HuH-7 (cell line): ENCODE results near the gene SEL1L3.
"Not testable (repeated sequence)": the region's sequence is repeated elsewhere in the genome, so short reads cannot be mapped to it uniquely, and the experiment has no call there.

Source experiments
- DNase-seq: peaks from one replicate; pipeline ENCODE4 v3.0.0; 2011; ENCODE audit warnings: low spot score

SEL1L3 gene

GRCh38 chr4:25879587-25879986 lies 16.8 kb upstream of the SEL1L3 start:
- no peak for DNase-seq

- DNase-seq: no peak
These were observed 16.4 kb upstream of the SEL1L3 start for GRCh38 chr4:25879091-25879584.

- DNase-seq: no peak
These were observed 15.9 kb upstream of the SEL1L3 start for GRCh38 chr4:25878676-25879075.

GRCh38 chr4:25875281-25875745 lies 12.5 kb upstream of the SEL1L3 start:
- no peak for DNase-seq

- no peak for DNase-seq
These were observed 11.9 kb upstream of the SEL1L3 start for GRCh38 chr4:25874655-25875054.

- no peak for DNase-seq
These were observed 10.9 kb upstream of the SEL1L3 start for GRCh38 chr4:25873632-25874129.

GRCh38 chr4:25872851-25873631 lies 10.3 kb upstream of the SEL1L3 start:
- no peak for DNase-seq

GRCh38 chr4:25870081-25870480 lies 7.3 kb upstream of the SEL1L3 start:
- DNase-seq: no peak

GRCh38 chr4:25867781-25868294 lies 5.0 kb upstream of the SEL1L3 start:
- DNase-seq: no peak

GRCh38 chr4:25866401-25866800 lies 3.6 kb upstream of the SEL1L3 start:
- DNase-seq: not testable (repeated sequence)

GRCh38 chr4:25865586-25865985 lies 2.8 kb upstream of the SEL1L3 start:
- DNase-seq: peak; percentile 81

- DNase-seq: no peak
These were observed 1.1 kb upstream of the SEL1L3 start for GRCh38 chr4:25863831-25864418.

GRCh38 chr4:25863347-25863784 lies 578 bp upstream of the SEL1L3 start:
- DNase-seq: peak; percentile 81

- peak; percentile 66 for DNase-seq
These were observed 807 bp downstream of the SEL1L3 start for GRCh38 chr4:25861951-25862410.

- no peak for DNase-seq
These were observed 1.4 kb downstream of the SEL1L3 start for GRCh38 chr4:25861280-25861950.

- no peak for DNase-seq
These were observed 2.1 kb downstream of the SEL1L3 start for GRCh38 chr4:25860586-25861279.

GRCh38 chr4:25859429-25860148 lies 3.2 kb downstream of the SEL1L3 start:
- no peak for DNase-seq

- DNase-seq: no peak
These were observed 4.9 kb downstream of the SEL1L3 start for GRCh38 chr4:25857851-25858400.

GRCh38 chr4:25857403-25857802 lies 5.4 kb downstream of the SEL1L3 start:
- no peak for DNase-seq

- DNase-seq: no peak
These were observed 6.0 kb downstream of the SEL1L3 start for GRCh38 chr4:25856756-25857155.

- DNase-seq: no peak
These were observed 10.7 kb downstream of the SEL1L3 start for GRCh38 chr4:25852103-25852502.
